Measurements from ENCODE around the gene L3MBTL4. TPM values are rescaled to one million over a fixed set of nuclear protein-coding genes. Genes with fewer than 3 reads are reported as not detected.

Gene L3MBTL4
- total and polyA plus RNA-seq, 8 donors: 5.7 to 13.9 (median 6.9) TPM

GRCh38 chr18:6366776-6367175 is 47.9 kb downstream of the L3MBTL4 start:
- intact Hi-C loops (cut with DNase I): no loop called here
- TF ChIP-seq CTCF (IDR thresholded peaks at IDR 0.05): no peak
- Histone ChIP-seq H3K4me3 (no peak overlapping the region), H3K36me3 (no peaks in the 10 kb centered on the region), H3K9me3 (no peaks in the 10 kb centered on the region), H3K27ac (no peak overlapping the region), H3K27me3 (no peaks in the 10 kb centered on the region), H3K4me1 (peaks cover 4 to 5% of the 10 kb centered on the region in 2 donors)
- ATAC-seq (no peak), DNase-seq (no peak)

DNA sequence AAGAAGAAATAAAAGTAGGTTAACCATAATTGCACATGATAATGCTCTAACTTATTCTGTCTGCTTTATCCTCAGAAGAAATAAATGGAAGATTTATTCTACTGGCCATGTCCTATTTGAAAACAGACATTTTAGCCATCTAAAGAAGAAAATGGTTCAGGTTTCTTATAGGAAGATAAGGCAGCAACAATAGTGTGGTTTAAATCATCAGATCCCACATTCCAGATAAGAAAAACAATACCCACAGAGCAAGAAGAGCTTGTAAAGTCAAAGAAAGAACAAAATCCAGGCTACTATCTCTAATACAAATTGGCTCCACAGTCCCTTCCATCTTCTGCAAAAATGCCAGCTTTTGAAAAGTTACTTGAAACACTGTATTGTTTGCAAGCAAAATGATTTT is 49.3 kb downstream of the L3MBTL4 start:
- no peak for TF ChIP-seq CTCF (IDR thresholded peaks at IDR 0.05)
- H3K27ac ChIP-seq: no peak overlapping the region
- intact Hi-C loops (cut with DNase I): no loop called here
- H3K36me3 ChIP-seq: no peaks in the 10 kb centered on the region
- no peak overlapping the region for H3K4me3 ChIP-seq
- ATAC-seq: no peak
- no peak for DNase-seq
- H3K27me3 ChIP-seq: no peaks in the 10 kb centered on the region
- H3K9me3 ChIP-seq: no peaks in the 10 kb centered on the region
- no peaks in the 10 kb centered on the region for H3K4me1 ChIP-seq

- Histone ChIP-seq H3K27me3 (no peaks in the 10 kb centered on the region), H3K4me1 (no peaks in the 10 kb centered on the region), H3K36me3 (no peaks in the 10 kb centered on the region), H3K27ac (no peak overlapping the region), H3K4me3 (no peak overlapping the region), H3K9me3 (no peaks in the 10 kb centered on the region)
- no peak for TF ChIP-seq CTCF (IDR thresholded peaks at IDR 0.05)
- no peak for ATAC-seq
- intact Hi-C loops (cut with DNase I): no loop called here
- no peak for DNase-seq
Measured at GRCh38 chr18:6363216-6363615, 51.5 kb downstream of the L3MBTL4 start.

- Histone ChIP-seq H3K4me3 (no peak overlapping the region), H3K36me3 (no peaks in the 10 kb centered on the region), H3K27ac (no peak overlapping the region), H3K4me1 (no peaks in the 10 kb centered on the region), H3K9me3 (no peaks in the 10 kb centered on the region), H3K27me3 (no peaks in the 10 kb centered on the region)
- no peak for DNase-seq
- ATAC-seq: no peak
- intact Hi-C loops (cut with DNase I): no loop called here
- TF ChIP-seq CTCF (IDR thresholded peaks at IDR 0.05): no peak
Measured at GRCh38 chr18:6362559-6363129, 52.1 kb downstream of the L3MBTL4 start.

DNA sequence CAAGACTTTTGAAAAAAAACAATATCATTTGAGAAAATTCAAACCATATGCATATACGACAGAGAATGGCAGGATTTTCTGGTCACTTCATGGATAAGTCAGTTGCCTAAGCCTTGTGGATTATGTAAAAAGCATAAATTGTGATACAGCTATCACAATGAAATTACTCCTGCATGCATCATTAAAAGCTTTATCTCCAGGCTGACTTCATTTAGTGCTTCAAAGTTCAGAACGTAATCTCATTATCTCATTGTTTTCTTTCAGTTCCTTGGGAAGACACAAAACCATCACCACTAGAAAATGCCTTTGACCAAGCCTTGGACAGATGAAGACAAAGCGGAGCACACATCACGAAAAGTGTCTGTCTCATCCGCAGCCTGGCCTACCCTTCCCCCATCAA is 57.0 kb downstream of the L3MBTL4 start:
- no peaks in the 10 kb centered on the region for H3K9me3 ChIP-seq
- DNase-seq: no peak
- no peak overlapping the region for H3K27ac ChIP-seq
- intact Hi-C loops (cut with DNase I): no loop called here
- no peaks in the 10 kb centered on the region for H3K36me3 ChIP-seq
- no peaks in the 10 kb centered on the region for H3K4me1 ChIP-seq
- TF ChIP-seq CTCF (IDR thresholded peaks at IDR 0.05): no peak
- no peak for ATAC-seq
- no peaks in the 10 kb centered on the region for H3K27me3 ChIP-seq
- no peak overlapping the region for H3K4me3 ChIP-seq

Measured in left lung (tissue), 10 donors.